ENCODE measurements around the gene FIBP.

- TF ChIP-seq CTCF (IDR thresholded peaks at IDR 0.05) (no peak), TP53 (CRISPR knock-in tag; IDR thresholded peaks at IDR 0.05) (no peak), CREB1 (CRISPR knock-in tag; IDR thresholded peaks at IDR 0.05) (no peak), TCF7 (CRISPR knock-in tag; IDR thresholded peaks at IDR 0.05; ENCODE audit: low read depth) (no peak), HMGXB4 (CRISPR knock-in tag; IDR thresholded peaks at IDR 0.05) (no peak), MLX (CRISPR knock-in tag; IDR thresholded peaks at IDR 0.05) (no peak)
Observed at GRCh38 chr11:65896034-65896999, 8.0 kb upstream of the FIBP start.
